Measurements from ENCODE around the gene HEATR5A.
"Not testable (repeated sequence)": the region's sequence is repeated elsewhere in the genome, so short reads cannot be mapped to it uniquely, and the experiment has no call there.

Gene HEATR5A

DNA sequence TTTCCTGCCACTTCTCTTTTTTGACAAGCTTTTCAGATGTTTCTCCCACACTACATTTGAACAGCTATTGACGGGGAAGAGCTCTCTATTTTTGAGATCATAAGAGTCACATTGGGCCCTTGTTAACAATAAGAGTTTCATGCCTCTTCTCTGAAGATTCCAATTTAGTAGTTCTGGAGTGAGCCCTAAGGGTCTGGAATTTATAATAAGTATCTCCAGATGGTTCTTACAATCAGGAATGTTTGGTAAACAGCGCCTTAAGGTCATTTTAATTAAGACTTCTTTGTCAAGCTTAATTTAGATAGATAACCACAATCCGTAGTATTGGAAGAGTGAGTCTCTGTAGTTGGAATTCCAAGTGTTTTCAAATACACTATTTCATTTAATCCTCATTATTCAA lies 152.1 kb downstream of the HEATR5A start:
- DNase-seq (ENCODE audit: low read depth) = no peak
- no peak overlapping the region for H3K4me3 ChIP-seq (ENCODE audit: low read depth, low read length)
- TF ChIP-seq, protein P1, sequence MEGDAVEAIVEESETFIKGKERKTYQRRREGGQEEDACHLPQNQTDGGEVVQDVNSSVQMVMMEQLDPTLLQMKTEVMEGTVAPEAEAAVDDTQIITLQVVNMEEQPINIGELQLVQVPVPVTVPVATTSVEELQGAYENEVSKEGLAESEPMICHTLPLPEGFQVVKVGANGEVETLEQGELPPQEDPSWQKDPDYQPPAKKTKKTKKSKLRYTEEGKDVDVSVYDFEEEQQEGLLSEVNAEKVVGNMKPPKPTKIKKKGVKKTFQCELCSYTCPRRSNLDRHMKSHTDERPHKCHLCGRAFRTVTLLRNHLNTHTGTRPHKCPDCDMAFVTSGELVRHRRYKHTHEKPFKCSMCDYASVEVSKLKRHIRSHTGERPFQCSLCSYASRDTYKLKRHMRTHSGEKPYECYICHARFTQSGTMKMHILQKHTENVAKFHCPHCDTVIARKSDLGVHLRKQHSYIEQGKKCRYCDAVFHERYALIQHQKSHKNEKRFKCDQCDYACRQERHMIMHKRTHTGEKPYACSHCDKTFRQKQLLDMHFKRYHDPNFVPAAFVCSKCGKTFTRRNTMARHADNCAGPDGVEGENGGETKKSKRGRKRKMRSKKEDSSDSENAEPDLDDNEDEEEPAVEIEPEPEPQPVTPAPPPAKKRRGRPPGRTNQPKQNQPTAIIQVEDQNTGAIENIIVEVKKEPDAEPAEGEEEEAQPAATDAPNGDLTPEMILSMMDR (IDR thresholded peaks at IDR 0.05; ENCODE audit: low read depth, low read length, missing control alignments) = no peak

DNA sequence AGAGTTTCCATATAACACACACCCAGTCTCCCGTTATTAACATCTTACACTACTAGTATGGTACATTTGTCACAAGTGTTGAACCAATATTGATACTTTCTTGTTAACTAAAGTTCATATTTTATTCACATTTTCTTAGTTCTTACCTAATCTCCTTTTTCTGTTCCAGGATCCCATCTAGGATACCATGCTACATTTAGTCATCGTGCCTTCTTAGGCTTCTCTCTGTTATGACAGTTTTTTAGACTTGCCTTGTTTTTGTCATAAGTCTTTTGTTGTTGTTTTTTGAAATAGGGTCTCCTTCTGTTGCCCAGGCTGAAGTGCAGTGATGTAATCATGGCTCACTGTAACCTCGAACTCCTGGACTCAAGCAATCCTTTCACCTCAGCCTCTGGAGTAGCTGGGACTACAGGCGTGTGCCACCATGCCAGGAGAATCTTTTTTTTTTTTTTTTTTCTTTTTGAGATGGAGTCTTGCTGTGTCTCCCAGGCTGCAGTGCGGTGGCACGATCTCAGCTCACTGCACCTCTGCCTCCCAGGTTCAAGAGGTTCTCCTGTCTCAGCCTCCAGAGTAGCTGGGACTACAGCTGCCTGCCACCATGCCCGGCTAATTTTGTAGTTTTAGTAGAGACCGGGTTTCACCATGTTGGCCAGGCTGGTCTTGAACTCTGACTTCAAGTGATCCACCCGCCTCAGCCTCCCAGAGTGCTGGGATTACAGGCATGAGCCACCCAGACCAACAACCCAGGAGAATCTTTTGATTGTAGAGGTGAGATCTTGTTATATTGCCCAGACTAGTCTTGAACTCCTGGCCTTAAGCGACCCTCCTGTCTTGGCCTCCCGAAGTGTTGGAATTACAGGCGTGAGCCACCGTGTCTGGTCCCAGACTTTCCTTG lies 153.7 kb downstream of the HEATR5A start:
- no peak overlapping the region for H3K4me3 ChIP-seq (ENCODE audit: low read depth, low read length)
- TF ChIP-seq, protein P1 (IDR thresholded peaks at IDR 0.05; ENCODE audit: low read depth, low read length, missing control alignments) = no peak
- DNase-seq (ENCODE audit: low read depth) = no peak

DNA sequence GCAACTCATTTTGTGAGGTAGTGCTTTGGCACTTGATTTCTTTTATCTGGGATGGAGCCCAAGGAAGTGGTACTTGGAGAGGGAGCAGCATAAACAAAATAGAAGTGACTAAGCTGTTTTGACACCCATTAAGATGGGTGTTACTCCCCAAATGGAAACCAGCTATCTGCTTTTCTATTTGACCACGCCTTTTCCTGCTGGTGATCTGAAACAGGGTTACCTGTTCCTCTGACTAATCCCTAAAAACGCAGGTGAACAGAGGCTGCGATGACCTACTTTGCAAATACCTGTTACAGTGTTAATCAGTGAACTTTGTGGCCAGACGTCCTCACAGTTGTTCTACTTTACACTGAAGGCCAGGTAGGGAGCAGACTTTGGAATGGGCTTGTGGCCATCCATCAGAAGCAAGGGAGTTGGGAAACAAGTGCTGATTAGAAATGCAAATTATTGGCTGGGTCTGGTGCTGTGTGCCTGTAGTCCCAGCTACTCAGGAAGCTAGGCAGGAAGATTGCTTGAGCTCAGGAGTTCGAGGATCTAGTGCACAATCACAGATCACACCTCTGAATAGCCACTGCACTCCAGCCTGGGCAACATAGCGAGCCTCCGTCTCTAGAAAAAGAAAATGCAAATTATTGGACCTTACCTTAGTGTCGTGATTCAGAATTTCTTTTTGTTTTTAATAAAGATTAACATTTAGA lies 154.5 kb downstream of the HEATR5A start:
- no peak overlapping the region for H3K4me3 ChIP-seq (ENCODE audit: low read depth, low read length)
- DNase-seq (ENCODE audit: low read depth) = no peak
- TF ChIP-seq, protein P1 (IDR thresholded peaks at IDR 0.05; ENCODE audit: low read depth, low read length, missing control alignments) = no peak

DNA sequence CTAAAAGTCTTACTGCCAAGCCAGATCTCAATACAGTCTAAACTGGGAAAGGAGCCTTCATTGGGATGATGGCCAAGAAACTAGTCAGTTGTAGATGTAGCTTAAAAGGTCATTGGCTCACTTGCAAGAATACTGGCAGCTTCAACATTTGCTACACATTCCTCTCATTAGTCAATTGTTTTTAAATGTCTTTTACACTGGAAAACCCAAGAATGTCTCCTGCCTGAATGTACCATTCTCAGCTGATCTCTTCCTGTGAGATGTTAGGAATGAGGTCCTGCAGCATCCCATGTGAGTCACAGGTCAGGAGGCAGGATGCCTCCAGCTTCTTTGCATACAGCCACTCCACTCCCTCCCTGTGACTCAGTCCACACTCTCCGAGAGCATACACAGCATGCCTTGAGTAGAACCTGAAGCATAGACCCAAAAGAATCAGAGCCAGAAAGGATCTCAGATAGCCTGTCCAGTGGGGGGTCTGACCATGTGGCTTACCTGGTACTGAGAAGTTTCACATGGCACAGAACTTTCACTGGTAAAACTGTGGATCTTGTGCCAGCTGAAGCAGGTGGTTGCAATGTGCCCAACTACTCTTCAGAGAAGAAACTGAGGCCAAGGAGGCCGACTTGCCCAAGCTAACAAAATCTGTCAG lies 156.7 kb downstream of the HEATR5A start:
- H3K4me3 ChIP-seq (ENCODE audit: low read depth, low read length) = no peak overlapping the region
- TF ChIP-seq, protein P1 (IDR thresholded peaks at IDR 0.05; ENCODE audit: low read depth, low read length, missing control alignments) = no peak
- DNase-seq (ENCODE audit: low read depth) = no peak

DNA sequence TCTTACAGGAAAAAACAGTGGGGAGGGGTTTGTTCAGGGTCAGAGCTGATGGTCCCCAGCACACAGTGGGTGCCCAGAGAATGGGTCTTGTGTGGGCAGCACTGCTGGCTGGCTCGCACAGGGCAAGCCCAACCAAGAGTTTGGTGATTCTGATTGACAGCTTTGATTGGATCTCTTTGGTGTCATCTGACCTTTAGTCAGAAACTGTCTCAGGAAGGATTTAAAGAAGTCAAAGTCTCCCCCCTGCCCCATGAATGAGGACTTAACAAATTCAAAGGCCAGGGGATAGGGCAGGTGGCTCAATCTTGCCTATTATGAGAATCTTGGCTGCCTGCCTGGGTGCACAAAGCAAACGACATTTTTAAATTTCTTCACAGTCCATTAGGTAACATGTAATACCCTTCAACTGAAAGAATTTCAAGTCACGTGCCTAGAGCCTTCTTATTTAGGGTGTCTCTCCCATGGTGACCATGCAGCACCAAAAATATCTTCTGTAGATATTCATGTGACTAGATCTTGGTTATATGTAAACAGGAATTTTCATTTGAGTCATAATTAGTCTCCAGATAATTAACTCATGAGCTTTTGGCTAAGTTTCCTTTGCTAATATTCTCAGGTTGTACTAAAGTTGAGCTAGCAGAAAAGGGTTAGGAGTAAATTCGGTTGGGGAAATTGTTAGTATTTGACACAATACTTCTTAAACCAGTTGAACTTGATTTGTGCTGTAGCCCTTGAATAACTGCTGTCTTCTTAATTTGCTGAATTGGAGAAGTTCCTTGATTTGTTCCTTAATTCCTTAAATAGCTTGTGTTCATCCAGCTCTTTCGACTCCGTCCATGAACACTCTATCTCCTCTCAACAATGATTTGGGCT lies 158.3 kb downstream of the HEATR5A start:
- TF ChIP-seq, protein P1 (IDR thresholded peaks at IDR 0.05; ENCODE audit: low read depth, low read length, missing control alignments) = no peak
- H3K4me3 ChIP-seq (ENCODE audit: low read depth, low read length) = no peak overlapping the region
- no peak for DNase-seq (ENCODE audit: low read depth)

DNA sequence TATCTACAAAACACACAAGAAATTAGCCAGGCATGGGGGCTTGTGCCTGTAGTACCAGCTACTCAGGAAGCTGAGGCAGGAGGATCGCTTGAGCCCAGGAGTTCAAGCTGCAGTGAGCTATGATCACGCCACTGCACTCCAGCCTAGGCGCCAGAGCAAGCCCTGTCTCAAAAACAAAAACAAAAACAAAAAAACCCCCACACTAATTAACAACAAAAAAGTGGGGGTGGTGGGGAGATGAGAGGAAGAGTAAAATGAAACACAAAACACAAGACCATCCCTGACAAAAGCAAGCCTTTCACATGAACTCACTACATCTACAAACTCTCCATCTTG lies 158.9 kb downstream of the HEATR5A start:
- TF ChIP-seq, protein P1 (IDR thresholded peaks at IDR 0.05; ENCODE audit: low read depth, low read length, missing control alignments) = no peak
- DNase-seq (ENCODE audit: low read depth) = no peak
- H3K4me3 ChIP-seq (ENCODE audit: low read depth, low read length) = no peak overlapping the region

DNA sequence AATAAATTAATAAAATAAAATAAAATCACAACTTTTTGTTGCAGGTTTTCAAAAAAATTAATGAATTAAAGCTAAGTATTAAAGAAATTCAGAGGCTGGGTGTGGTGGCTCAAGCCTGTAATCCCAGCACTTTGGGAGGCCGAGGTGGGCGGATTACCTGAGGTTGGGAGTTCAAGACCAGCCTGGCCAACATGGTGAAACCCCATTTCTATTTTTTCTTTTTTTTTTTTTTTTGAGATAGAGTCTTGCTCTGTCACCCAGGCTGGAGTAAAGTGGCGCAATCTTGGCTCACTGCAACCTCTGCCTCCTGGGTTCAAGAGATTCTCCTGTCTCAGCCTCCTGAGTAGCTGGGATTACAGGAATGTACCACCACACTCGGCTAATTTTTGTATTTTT lies 161.3 kb downstream of the HEATR5A start:
- DNase-seq (ENCODE audit: low read depth); H3K4me3 ChIP-seq (ENCODE audit: low read depth, low read length): not testable (repeated sequence)
